Right lobe of liver (tissue), 4 donors: ENCODE results near the gene ASAP2.

Experiments
- CTCF ChIP-seq, 4 donors: fragments of 200-600 bp in 3 of 4; fragments of 450-650 bp in 1 of 4; IDR thresholded peaks; one replicate each; pipeline versions ENCODE4 v1.5.1 to v1.8.0; 2016 to 2022; ENCODE audit warnings: antibody characterized with exemption in 4 of 4, mild to moderate bottlenecking in 2 of 4
- POLR2A ChIP-seq: fragments of 450-650 bp; IDR thresholded peaks from one replicate; pipeline ENCODE4 v1.6.1; 2017; ENCODE audit warnings: antibody characterized with exemption, mild to moderate bottlenecking
- donor health status: DM: no; HTN: no; CAD: no.
- donor health status: DM: no; HTN: no; CAD: no.
- donor health status: DM: no; HTN: yes; CAD: no.

- TF ChIP-seq CTCF (IDR thresholded peaks at IDR 0.05) (no peak), POLR2A (no peak)
These were observed 5.5 kb downstream of the ASAP2 start for GRCh38 chr2:9212010-9212635.
